Testis (tissue), 2 donors: Measurements from ENCODE around the gene ELF5.

Source experiments
- CTCF ChIP-seq, 3 experiments: fragments of 450-650 bp in 2 of 3; fragments of 200-600 bp in 1 of 3; sonication (generic) in 1 of 3; IDR thresholded peaks; one replicate each; pipeline ENCODE4 v1.5.1; 2016 to 2019; ENCODE audit warnings: antibody characterized with exemption in 3 of 3, mild to moderate bottlenecking in 2 of 3, moderate library complexity in 1 of 3
- POLR2A ChIP-seq: fragments of 450-650 bp; IDR thresholded peaks from one replicate; pipeline ENCODE4 v1.6.1; 2017; ENCODE audit warnings: antibody characterized with exemption, mild to moderate bottlenecking, moderate library complexity

GRCh38 chr11:34466802-34467488 lies 46.6 kb downstream of the ELF5 start:
- no peak for TF ChIP-seq CTCF (IDR thresholded peaks at IDR 0.05)
- TF ChIP-seq POLR2A: no peak
